Measurements from ENCODE around the gene CBX8. TPM values are rescaled to one million over a fixed set of nuclear protein-coding genes. Genes with fewer than 3 reads are reported as not detected.

Gene CBX8
- total and polyA plus RNA-seq, 3 experiments from 2014 or later = 0.91 to 2.2 (median 1.9) TPM

GRCh38 chr17:79814974-79815835 lies 18.3 kb upstream of the CBX8 start:
- peaks cover 48% of the 10 kb centered on the region for H3K27me3 ChIP-seq (ENCODE audit: insufficient read depth, low read length, poor library complexity, severe bottlenecking)
- no peak overlapping the region for H3K27ac Mint-ChIP-seq
- ChIA-PET POLR2A (no interaction called here), CTCF (interaction anchor here (1.3 kb wide), 1 partner anchor 21 kb away, joined by 3 read pairs; no protein-coding TSS in a partner anchor)
- no peaks in the 10 kb centered on the region for H3K36me3 ChIP-seq (ENCODE audit: insufficient read depth, low read length)
- no peak overlapping the region for H3K4me3 ChIP-seq (ENCODE audit: low read length)
- no peak overlapping the region for H3K27ac ChIP-seq (ENCODE audit: low read depth, low read length)
- H3K4me1 Mint-ChIP-seq = peaks cover 24 to 31% (median 25%) of the 10 kb centered on the region in 3 donors
- no peak overlapping the region for H3K4me3 Mint-ChIP-seq
- no peak for DNase-seq
- no peaks in the 10 kb centered on the region for H3K9me3 Mint-ChIP-seq
- H3K4me1 ChIP-seq (ENCODE audit: insufficient read depth, low read length) = peaks cover 34% of the 10 kb centered on the region
- no peaks in the 10 kb centered on the region for H3K9me3 ChIP-seq (ENCODE audit: low read length)
- peaks cover 36 to 40% of the 10 kb centered on the region in 2 donors for H3K27me3 Mint-ChIP-seq
- H3K36me3 Mint-ChIP-seq = no peaks in the 10 kb centered on the region

GRCh38 chr17:79814127-79814973 lies 17.5 kb upstream of the CBX8 start:
- POLR2A ChIA-PET = interaction anchor here (1.8 to 2.0 kb wide), 3 partner anchors 10 to 22 kb away, joined by 7 to 17 read pairs (median 7); partner anchors contain the start of gene CBX8
- H3K27ac Mint-ChIP-seq = peak overlapping the region in 2 of 8 donors; percentile 43
- H3K9me3 ChIP-seq (ENCODE audit: low read length) = no peaks in the 10 kb centered on the region
- CTCF ChIA-PET = interaction anchor here (1.3 kb wide), 1 partner anchor 22 kb away, joined by 3 read pairs; no protein-coding TSS in a partner anchor
- no peak overlapping the region for H3K27ac ChIP-seq (ENCODE audit: low read depth, low read length)
- peak overlapping the region; percentile 33 to 86 (median 58) for H3K4me3 Mint-ChIP-seq
- DNase-seq = no peak
- peaks cover 39 to 40% of the 10 kb centered on the region in 2 donors for H3K27me3 Mint-ChIP-seq
- H3K27me3 ChIP-seq (ENCODE audit: insufficient read depth, low read length, poor library complexity, severe bottlenecking) = peaks cover 49% of the 10 kb centered on the region
- H3K9me3 Mint-ChIP-seq = no peaks in the 10 kb centered on the region
- H3K4me1 Mint-ChIP-seq = peaks cover 24 to 31% (median 25%) of the 10 kb centered on the region in 3 donors
- H3K4me1 ChIP-seq (ENCODE audit: insufficient read depth, low read length) = peaks cover 34% of the 10 kb centered on the region
- H3K36me3 ChIP-seq (ENCODE audit: insufficient read depth, low read length) = no peaks in the 10 kb centered on the region
- H3K4me3 ChIP-seq (ENCODE audit: low read length) = no peak overlapping the region
- H3K36me3 Mint-ChIP-seq = no peaks in the 10 kb centered on the region

GRCh38 chr17:79813297-79814126 lies 16.6 kb upstream of the CBX8 start:
- no peak overlapping the region for H3K27ac ChIP-seq (ENCODE audit: low read depth, low read length)
- peaks cover 34% of the 10 kb centered on the region for H3K4me1 ChIP-seq (ENCODE audit: insufficient read depth, low read length)
- POLR2A ChIA-PET = interaction anchor here (1.8 to 3.2 kb wide), 4 partner anchors 9 to 27 kb away, joined by 7 to 41 read pairs (median 12); partner anchors contain the start of genes CBX4 and CBX8
- DNase-seq = no peak
- peaks cover 26 to 35% (median 29%) of the 10 kb centered on the region in 3 donors for H3K4me1 Mint-ChIP-seq
- no peak overlapping the region for H3K27ac Mint-ChIP-seq
- no peaks in the 10 kb centered on the region for H3K36me3 ChIP-seq (ENCODE audit: insufficient read depth, low read length)
- H3K36me3 Mint-ChIP-seq = no peaks in the 10 kb centered on the region
- H3K4me3 ChIP-seq (ENCODE audit: low read length) = no peak overlapping the region
- H3K27me3 Mint-ChIP-seq = peaks cover 44 to 48% of the 10 kb centered on the region in 2 donors
- CTCF ChIA-PET = interaction anchor here (1.3 to 3.3 kb wide), 3 partner anchors 15 to 27 kb away, joined by 3 to 24 read pairs (median 23); partner anchors contain the start of genes CBX4 and CBX8
- peaks cover 58% of the 10 kb centered on the region for H3K27me3 ChIP-seq (ENCODE audit: insufficient read depth, low read length, poor library complexity, severe bottlenecking)
- H3K4me3 Mint-ChIP-seq = peak overlapping the region in 1 of 7 donors; percentile 58
- no peaks in the 10 kb centered on the region for H3K9me3 ChIP-seq (ENCODE audit: low read length)
- H3K9me3 Mint-ChIP-seq = no peaks in the 10 kb centered on the region

GRCh38 chr17:79812353-79813258 lies 15.7 kb upstream of the CBX8 start:
- peaks cover 52 to 53% of the 10 kb centered on the region in 2 donors for H3K27me3 Mint-ChIP-seq
- H3K9me3 Mint-ChIP-seq = no peaks in the 10 kb centered on the region
- Histone ChIP-seq H3K27me3 (ENCODE audit: insufficient read depth, low read length, poor library complexity, severe bottlenecking) (peaks cover 67% of the 10 kb centered on the region), H3K36me3 (ENCODE audit: insufficient read depth, low read length) (no peaks in the 10 kb centered on the region), H3K4me3 (ENCODE audit: low read length) (no peak overlapping the region), H3K9me3 (ENCODE audit: low read length) (no peaks in the 10 kb centered on the region), H3K4me1 (ENCODE audit: insufficient read depth, low read length) (peaks cover 34% of the 10 kb centered on the region), H3K27ac (ENCODE audit: low read depth, low read length) (no peak overlapping the region)
- ChIA-PET POLR2A (interaction anchor here (0.5 to 3.2 kb wide), 8 partner anchors 8 to 66 kb away, joined by 3 to 41 read pairs (median 6); partner anchors contain the start of genes CBX4 and CBX8), CTCF (interaction anchor here (1.0 to 3.3 kb wide), 5 partner anchors 14 to 179 kb away, joined by 3 to 24 read pairs (median 4); partner anchors contain the start of genes CBX4 and CBX8)
- peak overlapping the region in 3 of 8 donors; percentile 21 to 69 (median 60) for H3K27ac Mint-ChIP-seq
- H3K4me3 Mint-ChIP-seq = peak overlapping the region; percentile 62 to 82 (median 73)
- H3K4me1 Mint-ChIP-seq = peaks cover 26 to 35% (median 29%) of the 10 kb centered on the region in 3 donors
- DNase-seq = no peak
- no peaks in the 10 kb centered on the region for H3K36me3 Mint-ChIP-seq

- Histone ChIP-seq H3K27me3 (ENCODE audit: insufficient read depth, low read length, poor library complexity, severe bottlenecking) (peaks cover 74% of the 10 kb centered on the region), H3K9me3 (ENCODE audit: low read length) (no peaks in the 10 kb centered on the region), H3K4me3 (ENCODE audit: low read length) (no peak overlapping the region), H3K27ac (ENCODE audit: low read depth, low read length) (no peak overlapping the region), H3K36me3 (ENCODE audit: insufficient read depth, low read length) (no peaks in the 10 kb centered on the region), H3K4me1 (ENCODE audit: insufficient read depth, low read length) (peaks cover 34% of the 10 kb centered on the region)
- H3K4me3 Mint-ChIP-seq = peak overlapping the region; percentile 62 to 82 (median 66)
- no peaks in the 10 kb centered on the region for H3K36me3 Mint-ChIP-seq
- CTCF ChIA-PET = interaction anchor here (1.0 to 3.3 kb wide), 5 partner anchors 13 to 180 kb away, joined by 3 to 24 read pairs (median 4); partner anchors contain the start of genes CBX4 and CBX8
- H3K27ac Mint-ChIP-seq = peak overlapping the region in 2 of 8 donors; percentile 60 to 69
- H3K27me3 Mint-ChIP-seq = peaks cover 56 to 59% of the 10 kb centered on the region in 2 donors
- peaks cover 26 to 35% (median 29%) of the 10 kb centered on the region in 3 donors for H3K4me1 Mint-ChIP-seq
- POLR2A ChIA-PET = interaction anchor here (0.5 to 3.2 kb wide), 7 partner anchors 8 to 65 kb away, joined by 3 to 41 read pairs (median 4); partner anchors contain the start of genes CBX4 and CBX8
- no peak for DNase-seq
- H3K9me3 Mint-ChIP-seq = no peaks in the 10 kb centered on the region
Measured at GRCh38 chr17:79811868-79812352, 15.0 kb upstream of the CBX8 start.

- Mint-ChIP-seq H3K27ac (peak overlapping the region in 3 of 8 donors; percentile 21 to 93 (median 66)), H3K27me3 (peaks cover 56 to 59% of the 10 kb centered on the region in 2 donors), H3K4me3 (peak overlapping the region in 6 of 7 donors; percentile 34 to 83 (median 66)), H3K9me3 (no peaks in the 10 kb centered on the region), H3K36me3 (no peaks in the 10 kb centered on the region), H3K4me1 (peaks cover 25 to 34% (median 29%) of the 10 kb centered on the region in 3 donors)
- Histone ChIP-seq H3K27ac (ENCODE audit: low read depth, low read length) (no peak overlapping the region), H3K36me3 (ENCODE audit: insufficient read depth, low read length) (no peaks in the 10 kb centered on the region), H3K9me3 (ENCODE audit: low read length) (no peaks in the 10 kb centered on the region), H3K4me1 (ENCODE audit: insufficient read depth, low read length) (peaks cover 34% of the 10 kb centered on the region), H3K27me3 (ENCODE audit: insufficient read depth, low read length, poor library complexity, severe bottlenecking) (peaks cover 74% of the 10 kb centered on the region), H3K4me3 (ENCODE audit: low read length) (no peak overlapping the region)
- DNase-seq = peak in 1 of 5 donors; percentile 36
- CTCF ChIA-PET = interaction anchor here (1.0 to 3.3 kb wide), 5 partner anchors 12 to 181 kb away, joined by 3 to 24 read pairs (median 4); partner anchors contain the start of genes CBX4 and CBX8
- POLR2A ChIA-PET = interaction anchor here (0.5 to 3.2 kb wide), 4 partner anchors 14 to 64 kb away, joined by 3 to 41 read pairs (median 6); partner anchors contain the start of genes CBX4 and CBX8
Measured at GRCh38 chr17:79811011-79811867, 14.4 kb upstream of the CBX8 start.
